ENCODE results near the gene LAIR1. TPM values are rescaled to one million over a fixed set of nuclear protein-coding genes. Genes with fewer than 3 reads are reported as not detected.

Gene LAIR1
- total RNA-seq, 1 experiment from 2014 or later = not detected

GRCh38 chr19:54319892-54320670, 44.6 kb downstream of the LAIR1 start:
- no peak for DNase-seq
- Mint-ChIP-seq H3K4me1 (ENCODE audit: low read depth, unreplicated experiment) (no peaks in the 10 kb centered on the region), H3K36me3 (ENCODE audit: insufficient read depth, unreplicated experiment) (peaks cover 5% of the 10 kb centered on the region), H3K4me3 (ENCODE audit: unreplicated experiment) (no peak overlapping the region), H3K27me3 (ENCODE audit: insufficient read depth, unreplicated experiment) (peaks cover 16% of the 10 kb centered on the region), H3K27ac (ENCODE audit: unreplicated experiment) (no peak overlapping the region), H3K9me3 (ENCODE audit: unreplicated experiment) (peaks cover 20% of the 10 kb centered on the region)
- Histone ChIP-seq H3K4me3 (ENCODE audit: low read depth, low read length) (no peak overlapping the region), H3K9me3 (0 out of 2 replicates have a peak, but pooled peaks cover 3% of the 10 kb centered on the region), H3K36me3 (ENCODE audit: control insufficient read depth, insufficient read depth, low read length) (no peaks in the 10 kb centered on the region), H3K4me1 (no peaks in the 10 kb centered on the region), H3K27me3 (replicated peaks; ENCODE audit: control insufficient read depth, insufficient read depth, low read length) (no peaks in the 10 kb centered on the region)
- ChIA-PET POLR2A (no interaction called here), CTCF (no interaction called here)
- TF ChIP-seq CTCF (IDR thresholded peaks at IDR 0.05; ENCODE audit: insufficient read depth in 1 of 2, low read depth in 1 of 2, low read length in 1 of 2, severe bottlenecking in 1 of 2, unreplicated experiment in 1 of 2) = no peak
- intact Hi-C loops (cut with micrococcal nuclease; ENCODE audit: unreplicated experiment) = no loop called here
- no TSS peak for BruUV-seq (replicated peaks)

- intact Hi-C loops (cut with micrococcal nuclease; ENCODE audit: unreplicated experiment) = no loop called here
- CTCF ChIA-PET = no interaction called here
- Mint-ChIP-seq H3K27ac (ENCODE audit: unreplicated experiment) (no peak overlapping the region), H3K36me3 (ENCODE audit: insufficient read depth, unreplicated experiment) (peaks cover 5% of the 10 kb centered on the region), H3K4me3 (ENCODE audit: unreplicated experiment) (no peak overlapping the region), H3K27me3 (ENCODE audit: insufficient read depth, unreplicated experiment) (peaks cover 14% of the 10 kb centered on the region), H3K9me3 (ENCODE audit: unreplicated experiment) (peaks cover 20% of the 10 kb centered on the region), H3K4me1 (ENCODE audit: low read depth, unreplicated experiment) (no peaks in the 10 kb centered on the region)
- no peak for TF ChIP-seq CTCF (IDR thresholded peaks at IDR 0.05; ENCODE audit: insufficient read depth in 1 of 2, low read depth in 1 of 2, low read length in 1 of 2, severe bottlenecking in 1 of 2, unreplicated experiment in 1 of 2)
- H3K36me3 ChIP-seq (ENCODE audit: control insufficient read depth, insufficient read depth, low read length) = no peaks in the 10 kb centered on the region
- 0 out of 2 replicates have a peak, but pooled peaks cover 3% of the 10 kb centered on the region for H3K9me3 ChIP-seq
- POLR2A ChIA-PET = no interaction called here
- DNase-seq = no peak
- H3K4me3 ChIP-seq (ENCODE audit: low read depth, low read length) = no peak overlapping the region
- no peaks in the 10 kb centered on the region for H3K4me1 ChIP-seq
- no peaks in the 10 kb centered on the region for H3K27me3 ChIP-seq (replicated peaks; ENCODE audit: control insufficient read depth, insufficient read depth, low read length)
- BruUV-seq (replicated peaks) = no TSS peak
These were observed 45.7 kb downstream of the LAIR1 start for GRCh38 chr19:54319049-54319448.

- TF ChIP-seq CTCF (IDR thresholded peaks at IDR 0.05; ENCODE audit: insufficient read depth in 1 of 2, low read depth in 1 of 2, low read length in 1 of 2, severe bottlenecking in 1 of 2, unreplicated experiment in 1 of 2) = no peak
- H3K27me3 ChIP-seq (replicated peaks; ENCODE audit: control insufficient read depth, insufficient read depth, low read length) = no peaks in the 10 kb centered on the region
- H3K27ac Mint-ChIP-seq (ENCODE audit: unreplicated experiment) = no peak overlapping the region
- H3K36me3 Mint-ChIP-seq (ENCODE audit: insufficient read depth, unreplicated experiment) = peaks cover 5% of the 10 kb centered on the region
- no peaks in the 10 kb centered on the region for H3K36me3 ChIP-seq (ENCODE audit: control insufficient read depth, insufficient read depth, low read length)
- POLR2A ChIA-PET = no interaction called here
- H3K4me3 ChIP-seq (ENCODE audit: low read depth, low read length) = no peak overlapping the region
- BruUV-seq (replicated peaks) = no TSS peak
- peaks cover 22% of the 10 kb centered on the region for H3K27me3 Mint-ChIP-seq (ENCODE audit: insufficient read depth, unreplicated experiment)
- CTCF ChIA-PET = interaction anchor here (1.0 kb wide), 1 partner anchor 13 kb away, joined by 3 read pairs; no protein-coding TSS in a partner anchor
- no peak overlapping the region for H3K4me3 Mint-ChIP-seq (ENCODE audit: unreplicated experiment)
- DNase-seq = no peak
- no peaks in the 10 kb centered on the region for H3K4me1 ChIP-seq
- H3K4me1 Mint-ChIP-seq (ENCODE audit: low read depth, unreplicated experiment) = no peaks in the 10 kb centered on the region
- intact Hi-C loops (cut with micrococcal nuclease; ENCODE audit: unreplicated experiment) = no loop called here
- peaks cover 20% of the 10 kb centered on the region for H3K9me3 Mint-ChIP-seq (ENCODE audit: unreplicated experiment)
- 0 out of 2 replicates have a peak, but pooled peaks cover 3% of the 10 kb centered on the region for H3K9me3 ChIP-seq
These were observed 46.8 kb downstream of the LAIR1 start for GRCh38 chr19:54317965-54318240.
